BE2C (cell line): ENCODE data around the gene ABL2. TPM values are rescaled to one million over a fixed set of nuclear protein-coding genes. Genes with fewer than 3 reads are reported as not detected.
"Not testable (repeated sequence)": the region's sequence is repeated elsewhere in the genome, so short reads cannot be mapped to it uniquely, and the experiment has no call there.

Source experiments
- DNase-seq: peaks from one replicate; pipeline ENCODE4 v3.0.0-alpha.2; 2020
- H3K27me3 ChIP-seq: fragments of 250-450 bp; sonication (Bioruptor Pico); 2 replicates; pipeline ENCODE4 v1.5.1; 2020; ENCODE audit warnings: mild to moderate bottlenecking
- H3K36me3 ChIP-seq: fragments of 250-450 bp; sonication (Bioruptor Pico); 2 replicates; pipeline ENCODE4 v1.5.1; 2020; ENCODE audit warnings: mild to moderate bottlenecking
- H3K4me1 ChIP-seq: fragments of 250-450 bp; sonication (Bioruptor Pico); 2 replicates; pipeline ENCODE4 v1.5.1; 2020
- H3K4me3 ChIP-seq: 2 replicates; pipeline ENCODE4 v1.5.1; 2011; ENCODE audit warnings: low read depth, low read length
- H3K9me3 ChIP-seq: fragments of 250-450 bp; sonication (Bioruptor Pico); 2 replicates; pipeline ENCODE4 v1.5.1; 2020
- polyA plus RNA-seq: library from polyadenylated mRNA; unstranded; fragments of >200 nt; gene quantifications from one replicate; pipeline ENCODE4 v1.2.1, GENCODE V29; 2012; ENCODE audit warnings: low read depth, missing spikeins; ENCODE audit not compliant: insufficient read length, insufficient read depth
- TF ChIP-seq, protein P1 (sequence below): IDR thresholded peaks from 2 replicates; pipeline ENCODE4 v1.5.1; 2012; ENCODE audit warnings: mild to moderate bottlenecking, low read depth, low read length

The ABL2 gene
- polyA plus RNA-seq: 8.7 TPM

DNA sequence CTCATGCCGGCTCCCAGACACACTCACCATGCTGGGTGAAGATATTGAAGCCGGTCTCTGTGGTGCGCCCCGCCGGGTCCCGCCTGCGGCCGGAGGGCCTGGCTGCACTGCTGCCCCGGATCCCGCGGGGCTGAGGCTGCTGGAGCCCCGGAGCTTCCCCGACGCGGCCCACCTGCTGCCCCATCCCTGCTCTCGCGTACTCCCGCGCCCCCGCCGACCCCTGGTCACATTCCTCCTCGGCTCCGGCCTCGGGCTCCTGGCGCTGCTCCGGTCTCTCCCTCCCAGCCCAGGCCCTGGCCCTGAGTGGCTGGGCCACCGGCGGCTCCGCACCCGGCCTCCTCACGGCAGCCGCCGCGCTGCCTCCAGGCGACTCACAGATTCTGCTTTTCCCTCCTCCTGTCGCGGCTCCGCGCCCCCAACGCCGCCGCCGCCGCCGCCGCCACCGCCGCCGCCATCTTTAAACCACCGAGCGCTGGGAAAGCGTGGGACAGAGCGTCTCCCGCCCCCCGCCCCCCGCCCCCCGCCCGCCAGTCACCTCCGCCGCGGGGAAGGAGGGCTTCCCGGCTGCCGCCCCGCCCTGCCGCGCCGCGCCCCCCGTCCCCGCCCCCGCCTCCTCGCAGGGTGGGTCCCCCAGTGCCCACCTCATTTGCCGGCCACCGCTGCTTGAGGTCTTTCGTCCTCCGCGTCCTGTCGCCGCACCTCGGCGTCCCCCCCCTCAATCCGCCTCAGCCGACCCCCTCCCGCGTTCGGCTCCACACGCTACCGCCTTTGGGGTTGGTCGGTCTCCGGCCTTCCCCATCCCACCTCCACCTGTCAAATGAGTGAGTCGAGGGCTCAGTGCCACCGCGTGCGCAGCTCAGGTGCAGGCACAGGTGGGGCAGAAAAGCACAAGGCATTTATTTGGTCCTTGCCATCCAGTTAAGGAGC, at the start of gene ABL2:
ABL2 (minus strand) TSS at position 464 of the 927 bp plus-strand sequence; CDS start at position 184, 280 bp downstream.
- DNase-seq: peak; percentile 62
- H3K9me3 ChIP-seq: no peaks in the 10 kb centered on the region
- TF ChIP-seq, protein P1, sequence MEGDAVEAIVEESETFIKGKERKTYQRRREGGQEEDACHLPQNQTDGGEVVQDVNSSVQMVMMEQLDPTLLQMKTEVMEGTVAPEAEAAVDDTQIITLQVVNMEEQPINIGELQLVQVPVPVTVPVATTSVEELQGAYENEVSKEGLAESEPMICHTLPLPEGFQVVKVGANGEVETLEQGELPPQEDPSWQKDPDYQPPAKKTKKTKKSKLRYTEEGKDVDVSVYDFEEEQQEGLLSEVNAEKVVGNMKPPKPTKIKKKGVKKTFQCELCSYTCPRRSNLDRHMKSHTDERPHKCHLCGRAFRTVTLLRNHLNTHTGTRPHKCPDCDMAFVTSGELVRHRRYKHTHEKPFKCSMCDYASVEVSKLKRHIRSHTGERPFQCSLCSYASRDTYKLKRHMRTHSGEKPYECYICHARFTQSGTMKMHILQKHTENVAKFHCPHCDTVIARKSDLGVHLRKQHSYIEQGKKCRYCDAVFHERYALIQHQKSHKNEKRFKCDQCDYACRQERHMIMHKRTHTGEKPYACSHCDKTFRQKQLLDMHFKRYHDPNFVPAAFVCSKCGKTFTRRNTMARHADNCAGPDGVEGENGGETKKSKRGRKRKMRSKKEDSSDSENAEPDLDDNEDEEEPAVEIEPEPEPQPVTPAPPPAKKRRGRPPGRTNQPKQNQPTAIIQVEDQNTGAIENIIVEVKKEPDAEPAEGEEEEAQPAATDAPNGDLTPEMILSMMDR: no peak
- H3K36me3 ChIP-seq: peaks cover 8% of the 10 kb centered on the region
- no peaks in the 10 kb centered on the region for H3K27me3 ChIP-seq
- no peaks in the 10 kb centered on the region; the same call in 1 of the 2 replicates for H3K4me1 ChIP-seq
- peak within 1 kb of the TSS; percentile 80 for H3K4me3 ChIP-seq

DNA sequence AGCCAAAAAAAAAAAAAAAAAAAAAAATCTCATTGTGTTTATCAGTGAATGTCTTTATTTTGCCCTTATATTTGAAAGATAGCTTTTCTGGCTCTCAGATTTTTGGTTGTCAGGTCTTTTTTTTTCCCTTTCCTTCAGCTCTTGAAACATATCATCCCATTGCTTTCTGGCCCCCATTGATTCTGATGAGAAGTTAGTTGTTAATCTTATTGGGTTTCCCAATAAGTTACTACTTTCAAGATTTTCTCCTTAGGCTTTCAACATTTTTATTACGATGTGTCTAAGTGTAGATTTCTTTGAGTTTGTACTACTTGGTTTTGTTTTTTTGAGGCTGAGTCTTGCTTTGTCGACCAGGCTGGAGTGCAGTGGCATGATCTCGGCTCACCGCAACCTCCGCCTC, 49.4 kb upstream of the ABL2 start:
- TF ChIP-seq, protein P1: no peak

DNA sequence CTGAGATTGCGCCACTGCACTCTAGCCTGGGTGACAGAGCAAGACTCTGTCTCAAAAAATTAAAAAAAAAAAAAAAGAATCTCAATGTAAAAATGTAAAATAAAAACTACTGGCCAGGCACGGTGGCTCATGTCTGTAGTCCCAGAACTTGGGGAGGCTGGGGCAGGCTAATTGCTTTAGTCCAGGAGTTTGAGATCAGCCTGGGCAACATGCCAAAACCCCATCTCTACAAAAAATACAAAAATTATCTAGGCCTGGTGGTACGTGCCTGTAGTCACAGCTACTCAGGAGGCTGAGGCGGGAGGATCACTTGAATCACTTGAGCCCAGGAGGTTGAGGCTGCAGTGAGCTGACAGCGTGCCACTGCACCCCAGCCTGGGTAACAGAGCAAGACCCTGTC, 44.9 kb upstream of the ABL2 start:
- H3K27me3 ChIP-seq, H3K36me3 ChIP-seq, H3K4me3 ChIP-seq, H3K4me1 ChIP-seq, H3K9me3 ChIP-seq: not testable (repeated sequence)
- DNase-seq: peak; percentile 17

More for the DNA sequence above, 49.4 kb upstream of the ABL2 start:
- H3K36me3 ChIP-seq: no peaks in the 10 kb centered on the region
- no peak overlapping the region for H3K4me3 ChIP-seq
- DNase-seq: no peak
- H3K27me3 ChIP-seq: no peaks in the 10 kb centered on the region
- no peaks in the 10 kb centered on the region for H3K9me3 ChIP-seq
- no peaks in the 10 kb centered on the region for H3K4me1 ChIP-seq

DNA sequence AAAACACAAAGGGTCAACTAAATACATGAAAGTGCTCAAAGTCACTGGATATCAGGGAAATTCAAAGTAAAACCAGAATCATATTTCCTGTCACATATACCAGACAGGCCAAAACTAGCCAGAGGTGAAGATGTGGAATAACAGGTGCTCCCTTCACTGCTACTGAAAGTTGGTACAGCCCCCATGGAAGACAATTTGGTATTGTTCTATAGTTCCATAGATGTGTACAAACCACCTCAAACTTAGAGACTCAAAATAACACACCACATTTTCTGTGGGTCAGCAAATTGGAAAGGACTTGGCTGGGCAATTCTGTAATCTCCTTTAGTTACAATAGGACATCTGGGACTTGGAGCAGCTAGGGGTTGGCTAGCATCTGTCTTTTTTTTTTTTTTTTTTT, 39.6 kb upstream of the ABL2 start:
- DNase-seq: no peak

DNA sequence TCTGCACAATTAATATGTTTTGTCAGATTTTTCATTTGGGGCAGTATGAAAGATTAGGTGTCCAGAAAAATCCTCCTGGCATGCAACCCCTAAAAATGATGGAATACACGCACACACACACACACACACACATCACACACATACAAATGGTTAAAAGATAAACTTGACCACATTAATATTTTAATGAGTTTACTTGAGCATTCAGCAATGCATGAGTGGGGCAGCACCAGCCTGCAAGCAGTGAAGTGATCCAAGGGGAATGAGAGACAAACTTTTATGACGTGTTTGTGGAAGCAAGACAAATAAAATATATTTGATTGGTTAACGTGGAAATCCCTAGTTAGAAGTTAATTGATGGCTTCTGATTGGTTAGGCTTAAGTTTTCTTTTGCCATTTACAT, 35.0 kb upstream of the ABL2 start:
- DNase-seq: no peak
- Histone ChIP-seq H3K9me3 (no peaks in the 10 kb centered on the region), H3K27me3 (no peaks in the 10 kb centered on the region), H3K36me3 (no peaks in the 10 kb centered on the region), H3K4me1 (no peaks in the 10 kb centered on the region), H3K4me3 (no peak overlapping the region)
- TF ChIP-seq, protein P1: no peak

More for the DNA sequence above, 39.6 kb upstream of the ABL2 start:
- Histone ChIP-seq H3K9me3 (no peaks in the 10 kb centered on the region), H3K4me3 (no peak overlapping the region), H3K36me3 (no peaks in the 10 kb centered on the region), H3K27me3 (no peaks in the 10 kb centered on the region), H3K4me1 (no peaks in the 10 kb centered on the region)
- TF ChIP-seq, protein P1: no peak

DNA sequence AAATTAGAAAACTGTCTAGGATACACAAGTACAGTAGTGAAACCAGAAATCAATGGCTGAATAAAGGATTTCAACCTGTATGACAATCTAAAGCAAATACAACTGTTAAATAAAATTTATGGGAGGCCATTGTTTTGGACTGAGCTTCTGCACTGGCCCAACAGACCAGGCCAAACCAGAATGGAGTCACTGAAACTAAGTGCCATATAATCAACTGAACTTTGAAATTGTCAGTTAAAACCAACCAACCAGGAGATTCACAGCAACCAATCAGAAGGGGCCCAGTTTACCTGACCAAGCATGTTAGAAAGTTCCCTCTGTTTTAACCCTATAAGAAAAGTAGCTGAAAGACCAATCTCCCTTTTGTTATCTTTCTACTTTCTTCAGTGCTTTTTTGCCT, 33.6 kb upstream of the ABL2 start:
- Histone ChIP-seq H3K9me3 (no peaks in the 10 kb centered on the region), H3K36me3 (no peaks in the 10 kb centered on the region), H3K27me3 (no peaks in the 10 kb centered on the region), H3K4me1 (no peaks in the 10 kb centered on the region), H3K4me3 (no peak overlapping the region)
- TF ChIP-seq, protein P1: no peak
- no peak for DNase-seq
